ENCODE data around the gene HOXB6. TPM values are rescaled to one million over a fixed set of nuclear protein-coding genes. Genes with fewer than 3 reads are reported as not detected.

The HOXB6 gene
- polyA plus RNA-seq, 3 donors, result not detected

DNA sequence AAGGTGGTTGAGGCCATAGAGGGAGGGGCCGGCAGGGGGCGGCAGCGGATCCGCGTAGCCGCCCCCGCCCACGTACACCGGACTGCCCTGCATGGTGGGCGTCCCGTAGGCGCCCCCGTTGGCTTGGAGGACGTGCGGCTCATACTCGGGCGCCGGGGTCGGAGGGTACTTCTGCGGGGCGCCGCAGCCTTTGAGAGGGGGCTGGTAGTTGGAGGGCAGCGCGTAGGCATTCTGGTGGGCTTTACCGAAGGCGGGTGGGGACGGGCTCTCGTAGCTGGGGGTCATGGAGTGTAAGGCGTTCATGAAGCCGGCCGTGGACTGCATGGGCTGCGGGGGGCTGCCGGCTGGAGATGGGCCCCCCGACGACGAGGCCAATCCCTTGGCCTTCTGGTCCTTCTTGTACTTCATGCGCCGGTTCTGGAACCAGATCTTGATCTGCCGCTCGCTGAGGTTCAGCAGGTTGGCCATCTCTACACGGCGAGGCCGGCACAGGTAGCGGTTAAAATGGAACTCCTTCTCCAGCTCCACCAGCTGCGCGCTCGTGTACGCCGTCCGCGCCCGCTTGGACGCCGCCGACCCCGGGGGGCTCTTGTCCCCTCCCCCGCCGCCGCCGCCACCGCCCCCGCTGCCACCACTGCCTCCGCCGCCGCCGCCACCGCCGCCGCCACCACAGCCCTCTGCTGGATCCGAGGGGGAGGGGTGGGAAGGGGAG, 54.1 kb downstream of the HOXB6 start:
- H3K27ac ChIP-seq (ENCODE audit: low read depth in 1 of 2, low read length in 2 of 2), result no peak overlapping the region
- no peak overlapping the region for H3K9ac ChIP-seq (ENCODE audit: insufficient read depth, low read length, poor library complexity, severe bottlenecking)
- H3K27ac Mint-ChIP-seq, result no peak overlapping the region
- peaks cover 31% of the 10 kb centered on the region for H3K4me1 Mint-ChIP-seq
- peaks cover 11 to 19% of the 10 kb centered on the region in 2 donors for H3K4me1 ChIP-seq (ENCODE audit: control insufficient read depth in 1 of 2, insufficient read depth in 2 of 2, low read length in 2 of 2)
- H2AFZ ChIP-seq (ENCODE audit: insufficient read depth, low read depth, low read length, poor library complexity, severe bottlenecking), result no peak overlapping the region
- no peak overlapping the region for H3K4me3 ChIP-seq (replicated peaks in 1 of 3; ENCODE audit: low read depth in 2 of 3, low read length in 3 of 3)
- peaks cover 13 to 48% of the 10 kb centered on the region in 2 donors for H3K27me3 ChIP-seq (ENCODE audit: control insufficient read depth in 2 of 2, insufficient read depth in 2 of 2, low read length in 2 of 2)
- no peak for TF ChIP-seq CTCF (IDR thresholded peaks at IDR 0.05)
- no peak overlapping the region for H3K4me2 ChIP-seq (replicated peaks; ENCODE audit: extremely low read depth, low read length, poor library complexity, severe bottlenecking)
- H3K36me3 Mint-ChIP-seq, result peaks cover 2 to 3% of the 10 kb centered on the region in 2 donors
- H3K79me2 ChIP-seq (ENCODE audit: insufficient read depth, low read length), result no peaks in the 10 kb centered on the region
- WGBS (ENCODE audit: insufficient coverage), result 96% methylated on average over 46 of the region's 70 CpGs
- H3K9me3 Mint-ChIP-seq, result peaks cover 0 to 5% (median 0%) of the 10 kb centered on the region in 7 donors
- intact Hi-C loops (cut with micrococcal nuclease), result no loop called here
- H3K4me3 Mint-ChIP-seq, result no peak overlapping the region
- H4K20me1 ChIP-seq (ENCODE audit: insufficient read depth, low read length), result no peaks in the 10 kb centered on the region
- peaks cover 55 to 57% (median 56%) of the 10 kb centered on the region in 3 donors for H3K27me3 Mint-ChIP-seq (ENCODE audit: low read depth in 3 of 3)
- DNase-seq, result no peak
- H3K9me3 ChIP-seq (replicated peaks in 1 of 2; ENCODE audit: control insufficient read depth in 1 of 2, insufficient read depth in 1 of 2, low read length in 2 of 2), result no peaks in the 10 kb centered on the region
- H3K36me3 ChIP-seq (replicated peaks in 1 of 2; ENCODE audit: control insufficient read depth in 1 of 2, insufficient read depth in 2 of 2, low read length in 2 of 2), result no peaks in the 10 kb centered on the region

DNA sequence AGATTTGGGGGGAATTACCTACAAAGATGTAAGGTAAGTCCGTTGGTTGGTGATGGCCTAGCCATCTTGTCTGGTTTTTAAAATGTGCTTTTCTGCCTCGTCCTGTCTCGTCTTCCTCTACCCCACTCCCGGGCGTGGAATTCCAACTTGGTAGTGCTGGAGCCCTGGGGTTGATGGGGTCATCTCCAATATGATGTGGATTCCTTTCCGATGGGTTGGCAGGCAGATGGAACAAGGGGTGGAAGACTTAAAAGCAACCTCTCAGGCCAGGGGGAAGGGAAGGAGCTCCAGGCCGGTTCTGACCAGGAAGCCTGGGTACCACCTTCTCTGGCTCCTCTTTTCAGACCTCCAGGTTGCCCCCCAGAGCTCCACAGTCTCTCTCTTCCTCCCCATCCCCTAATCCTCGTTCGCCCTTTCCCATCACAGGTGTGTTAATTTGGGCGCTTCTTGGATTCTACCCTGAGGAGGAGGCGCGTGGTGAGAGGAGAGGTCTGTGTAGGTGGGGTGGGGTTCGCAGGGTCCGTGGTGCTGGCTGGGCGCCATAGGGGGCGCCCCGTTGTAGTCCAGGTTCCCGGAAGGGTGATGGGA, 54.8 kb downstream of the HOXB6 start:
- Histone ChIP-seq H3K4me1 (ENCODE audit: control insufficient read depth in 1 of 2, insufficient read depth in 2 of 2, low read length in 2 of 2) (peaks cover 12 to 17% of the 10 kb centered on the region in 2 donors), H3K27ac (ENCODE audit: low read depth in 1 of 2, low read length in 2 of 2) (no peak overlapping the region), H4K20me1 (ENCODE audit: insufficient read depth, low read length) (no peaks in the 10 kb centered on the region), H3K79me2 (ENCODE audit: insufficient read depth, low read length) (no peaks in the 10 kb centered on the region), H3K4me2 (replicated peaks; ENCODE audit: extremely low read depth, low read length, poor library complexity, severe bottlenecking) (no peak overlapping the region), H3K36me3 (replicated peaks in 1 of 2; ENCODE audit: control insufficient read depth in 1 of 2, insufficient read depth in 2 of 2, low read length in 2 of 2) (no peaks in the 10 kb centered on the region), H2AFZ (ENCODE audit: insufficient read depth, low read depth, low read length, poor library complexity, severe bottlenecking) (no peak overlapping the region), H3K27me3 (ENCODE audit: control insufficient read depth in 2 of 2, insufficient read depth in 2 of 2, low read length in 2 of 2) (peaks cover 19 to 49% of the 10 kb centered on the region in 2 donors), H3K9ac (ENCODE audit: insufficient read depth, low read length, poor library complexity, severe bottlenecking) (no peak overlapping the region), H3K4me3 (replicated peaks in 1 of 3; ENCODE audit: low read depth in 2 of 3, low read length in 3 of 3) (no peak overlapping the region), H3K9me3 (replicated peaks in 1 of 2; ENCODE audit: control insufficient read depth in 1 of 2, insufficient read depth in 1 of 2, low read length in 2 of 2) (no peaks in the 10 kb centered on the region)
- no peak for TF ChIP-seq CTCF (IDR thresholded peaks at IDR 0.05)
- Mint-ChIP-seq H3K27me3 (ENCODE audit: low read depth in 3 of 3) (peaks cover 57 to 58% (median 58%) of the 10 kb centered on the region in 3 donors), H3K4me3 (no peak overlapping the region), H3K27ac (no peak overlapping the region), H3K9me3 (peaks cover 0 to 5% (median 0%) of the 10 kb centered on the region in 7 donors), H3K4me1 (peaks cover 30% of the 10 kb centered on the region), H3K36me3 (peaks cover 2 to 4% of the 10 kb centered on the region in 2 donors)
- no peak for DNase-seq
- 97% methylated on average over 7 of the region's 18 CpGs for WGBS (ENCODE audit: insufficient coverage)
- intact Hi-C loops (cut with micrococcal nuclease), result no loop called here

Data from CD14-positive monocyte (primary cell).